Natural killer cell (primary cell): ENCODE data around the gene FAM3B. TPM values are rescaled to one million over a fixed set of nuclear protein-coding genes. Genes with fewer than 3 reads are reported as not detected.

Experiments used
- ATAC-seq, 3 donors: fragments of 150-1000 bp in 2 of 3; fragments of 200-7000 bp in 1 of 3; cut with Tn5 transposase; 1 replicate in 1 of 3; 2 replicates in 2 of 3; pipeline ENCODE4 v1.10.0; 2021; ENCODE audit warnings: mild to moderate bottlenecking in 2 of 3, moderate library complexity in 2 of 3
- DNase-seq, 2 donors: peaks; one replicate each; pipeline versions ENCODE4 v3.0.0 to v3.0.0-alpha.2; 2013 to 2021; ENCODE audit warnings: mixed read lengths in 1 of 2
- H3K27ac ChIP-seq: one replicate; pipeline ENCODE4 v1.5.1; 2013; ENCODE audit warnings: mild to moderate bottlenecking, low read length
- H3K27me3 ChIP-seq: one replicate; pipeline ENCODE4 v1.6.1; 2013; ENCODE audit warnings: low read length; ENCODE audit not compliant: control insufficient read depth, insufficient read depth
- H3K36me3 ChIP-seq: one replicate; pipeline ENCODE4 v1.6.1; 2013; ENCODE audit warnings: low read length; ENCODE audit not compliant: control insufficient read depth, insufficient read depth
- H3K4me1 ChIP-seq: one replicate; pipeline ENCODE4 v1.6.1; 2013; ENCODE audit warnings: low read length; ENCODE audit not compliant: control insufficient read depth, insufficient read depth
- H3K4me3 ChIP-seq: one replicate; pipeline ENCODE4 v1.5.1; 2013; ENCODE audit warnings: low read length
- H3K9me3 ChIP-seq: one replicate; pipeline ENCODE4 v1.6.1; 2013; ENCODE audit warnings: low read length; ENCODE audit not compliant: control insufficient read depth, insufficient read depth
- H3K27ac Mint-ChIP-seq, 2 donors: one replicate each; pipeline ENCODE4 v1.8.0; 2022; ENCODE audit warnings: mild to moderate bottlenecking in 2 of 2, mixed read lengths in 2 of 2, moderate library complexity in 1 of 2
- H3K27me3 Mint-ChIP-seq, 2 donors: one replicate each; pipeline ENCODE4 v1.8.0; 2022; ENCODE audit warnings: low read depth in 2 of 2, mixed read lengths in 2 of 2
- H3K36me3 Mint-ChIP-seq: one replicate; pipeline ENCODE4 v1.8.0; 2022; ENCODE audit warnings: mixed read lengths
- H3K4me1 Mint-ChIP-seq, 2 donors: one replicate each; pipeline ENCODE4 v1.8.0; 2022; ENCODE audit warnings: mixed read lengths in 2 of 2
- H3K4me3 Mint-ChIP-seq: one replicate; pipeline ENCODE4 v1.8.0; 2022; ENCODE audit warnings: mild to moderate bottlenecking, moderate library complexity, mixed read lengths
- H3K9me3 Mint-ChIP-seq, 2 donors: one replicate each; pipeline ENCODE4 v1.8.0; 2022; ENCODE audit warnings: mixed read lengths in 2 of 2
- WGBS: methylation state at CpG from one replicate; pipeline ENCODE4 v1.1.7; 2013; ENCODE audit warnings: missing lambda C conversion rate; ENCODE audit not compliant: insufficient coverage; 5-methylcytosine and 5-hydroxymethylcytosine counted together
- intact Hi-C: fragments of 100-400 bp; cut with micrococcal nuclease; formaldehyde crosslinking; loops from one replicate; pipeline ENCODE4 v1.14.2; 2022
- total RNA-seq, 4 donors: library from RNA; stranded (reverse); fragments of 120-200 nt in 1 of 4; gene quantifications; one replicate each; pipeline versions ENCODE4 v1.2.3 to v1.2.4, GENCODE V29; 2013 to 2022
- TF ChIP-seq, protein P1 (sequence below): fragments of 200-600 bp; IDR thresholded peaks from one replicate; pipeline ENCODE4 v1.8.0; 2022; ENCODE audit warnings: antibody characterized with exemption

FAM3B gene
- total RNA-seq, 3 donors from 2014 or later (not counting 1 experiment from before 2014, with no cell fraction given): 0.48 TPM; not detected in 2

DNA sequence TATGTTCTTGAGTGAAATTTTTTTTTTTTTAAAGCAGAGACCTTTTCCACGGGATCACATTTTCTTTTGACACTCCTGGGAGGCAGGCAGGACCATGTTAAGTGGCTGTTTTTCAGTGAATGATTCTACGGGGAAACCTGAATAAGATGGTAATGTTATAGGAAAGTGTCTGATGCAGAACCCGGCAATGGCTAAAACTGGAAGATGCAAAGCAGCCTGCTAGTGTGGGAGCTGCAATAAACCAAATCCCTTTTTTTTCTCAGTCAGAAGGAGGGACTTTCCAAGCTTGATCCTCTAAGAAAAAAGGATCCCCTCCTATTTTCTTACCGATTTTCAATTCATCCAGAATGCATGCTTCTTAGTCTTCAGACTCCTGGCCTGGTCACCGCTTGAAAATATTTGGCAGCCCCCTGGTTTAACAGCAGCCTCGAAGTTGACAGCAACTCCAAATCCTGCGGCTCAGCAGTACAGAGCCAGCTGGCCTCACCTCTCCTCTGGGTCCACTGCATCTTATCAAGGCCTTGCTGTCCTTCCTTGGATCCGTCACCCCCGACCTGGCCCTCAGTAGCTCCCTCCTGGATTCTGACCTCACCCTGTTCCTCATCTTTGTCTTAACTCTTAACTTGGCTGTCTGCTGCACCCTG, 50.8 kb downstream of the FAM3B start:
- no peaks in the 10 kb centered on the region for H3K27me3 ChIP-seq
- H3K27ac ChIP-seq: peak overlapping the region; percentile 9
- Mint-ChIP-seq H3K4me3 (no peak overlapping the region), H3K27ac (peak overlapping the region; percentile 81 to 86), H3K27me3 (no peaks in the 10 kb centered on the region), H3K9me3 (no peaks in the 10 kb centered on the region), H3K36me3 (no peaks in the 10 kb centered on the region), H3K4me1 (peaks cover 41 to 51% of the 10 kb centered on the region in 2 donors)
- no peak for ATAC-seq
- DNase-seq: no peak
- H3K9me3 ChIP-seq: no peaks in the 10 kb centered on the region
- no peak overlapping the region for H3K4me3 ChIP-seq
- no peaks in the 10 kb centered on the region for H3K36me3 ChIP-seq
- WGBS: 73% methylated on average over 9 of the region's 9 CpGs
- intact Hi-C loops: no loop called here
- H3K4me1 ChIP-seq: peaks cover 56% of the 10 kb centered on the region
- TF ChIP-seq, protein P1, sequence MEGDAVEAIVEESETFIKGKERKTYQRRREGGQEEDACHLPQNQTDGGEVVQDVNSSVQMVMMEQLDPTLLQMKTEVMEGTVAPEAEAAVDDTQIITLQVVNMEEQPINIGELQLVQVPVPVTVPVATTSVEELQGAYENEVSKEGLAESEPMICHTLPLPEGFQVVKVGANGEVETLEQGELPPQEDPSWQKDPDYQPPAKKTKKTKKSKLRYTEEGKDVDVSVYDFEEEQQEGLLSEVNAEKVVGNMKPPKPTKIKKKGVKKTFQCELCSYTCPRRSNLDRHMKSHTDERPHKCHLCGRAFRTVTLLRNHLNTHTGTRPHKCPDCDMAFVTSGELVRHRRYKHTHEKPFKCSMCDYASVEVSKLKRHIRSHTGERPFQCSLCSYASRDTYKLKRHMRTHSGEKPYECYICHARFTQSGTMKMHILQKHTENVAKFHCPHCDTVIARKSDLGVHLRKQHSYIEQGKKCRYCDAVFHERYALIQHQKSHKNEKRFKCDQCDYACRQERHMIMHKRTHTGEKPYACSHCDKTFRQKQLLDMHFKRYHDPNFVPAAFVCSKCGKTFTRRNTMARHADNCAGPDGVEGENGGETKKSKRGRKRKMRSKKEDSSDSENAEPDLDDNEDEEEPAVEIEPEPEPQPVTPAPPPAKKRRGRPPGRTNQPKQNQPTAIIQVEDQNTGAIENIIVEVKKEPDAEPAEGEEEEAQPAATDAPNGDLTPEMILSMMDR: no peak

DNA sequence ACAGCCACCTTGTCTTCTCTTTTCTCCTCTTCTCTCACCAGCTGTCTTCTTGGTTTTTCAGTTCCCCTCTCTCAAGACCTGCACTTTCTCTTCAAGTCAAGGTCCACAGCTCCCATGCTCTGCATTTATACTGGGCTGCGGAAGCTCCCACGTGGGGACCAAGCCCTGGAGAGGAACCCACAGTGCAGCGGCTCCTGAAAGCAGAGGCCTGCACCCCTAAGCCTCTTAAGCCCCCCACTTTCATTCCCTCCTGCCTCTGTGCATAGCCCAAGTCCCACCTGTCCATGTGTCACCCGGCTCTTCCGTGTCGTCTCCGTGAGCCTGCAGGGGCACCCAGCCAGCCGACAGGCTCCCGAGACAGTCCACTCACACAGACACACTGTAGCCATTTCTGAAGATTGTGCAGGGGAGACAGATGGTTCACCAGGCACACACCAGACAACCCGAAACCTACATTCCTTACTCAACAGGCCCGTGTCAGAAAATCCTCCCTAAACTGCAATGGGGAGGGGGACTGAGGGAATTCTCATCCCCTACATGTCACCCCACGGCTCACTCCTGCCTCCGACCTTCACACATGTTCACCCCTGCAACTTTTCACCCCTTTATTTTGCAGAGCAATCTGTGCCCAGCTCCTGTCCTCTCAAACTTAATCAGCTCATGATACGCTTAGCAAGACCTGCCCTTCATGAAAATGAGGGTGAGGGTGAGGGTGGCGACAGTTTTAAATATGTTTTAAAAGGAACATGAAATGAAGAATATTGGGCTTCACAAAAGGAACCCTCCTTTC, 51.5 kb downstream of the FAM3B start:
- H3K4me3 Mint-ChIP-seq: no peak overlapping the region
- peaks cover 35 to 44% of the 10 kb centered on the region in 2 donors for H3K4me1 Mint-ChIP-seq
- Histone ChIP-seq H3K4me3 (no peak overlapping the region), H3K27ac (peak overlapping the region; percentile 76), H3K27me3 (no peaks in the 10 kb centered on the region), H3K36me3 (no peaks in the 10 kb centered on the region), H3K9me3 (no peaks in the 10 kb centered on the region), H3K4me1 (peaks cover 49% of the 10 kb centered on the region)
- peak overlapping the region; percentile 81 to 86 for H3K27ac Mint-ChIP-seq
- intact Hi-C loops: no loop called here
- no peaks in the 10 kb centered on the region for H3K9me3 Mint-ChIP-seq
- no peaks in the 10 kb centered on the region for H3K27me3 Mint-ChIP-seq
- DNase-seq: no peak
- H3K36me3 Mint-ChIP-seq: no peaks in the 10 kb centered on the region
- ATAC-seq: no peak
- TF ChIP-seq, protein P1: no peak
- WGBS: 83% methylated on average over 14 of the region's 15 CpGs

DNA sequence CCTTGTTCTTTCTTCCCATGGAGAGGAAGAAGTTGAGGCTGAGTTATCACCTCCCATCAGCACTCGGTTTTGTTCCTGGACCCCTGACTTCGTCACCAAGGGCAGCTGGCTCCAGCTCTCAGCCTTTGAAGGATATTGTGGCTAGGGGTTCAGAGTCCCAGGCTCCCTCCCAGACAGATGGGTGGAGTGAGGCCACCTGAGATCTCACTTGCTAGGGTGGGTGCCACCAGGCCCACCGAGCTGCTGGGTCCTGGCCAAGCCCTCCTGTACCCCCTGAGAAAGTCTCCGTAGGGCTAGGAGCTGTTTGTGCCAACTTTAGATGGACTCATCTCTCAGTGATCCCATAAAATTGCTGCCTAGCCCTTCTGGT, 52.1 kb downstream of the FAM3B start:
- no peak for ATAC-seq
- intact Hi-C loops: no loop called here
- DNase-seq: no peak

More for the DNA sequence above, 52.1 kb downstream of the FAM3B start:
- Mint-ChIP-seq H3K36me3 (no peaks in the 10 kb centered on the region), H3K4me1 (peaks cover 29 to 38% of the 10 kb centered on the region in 2 donors), H3K4me3 (peak overlapping the region; percentile 86), H3K27ac (peak overlapping the region; percentile 81 to 86), H3K9me3 (no peaks in the 10 kb centered on the region), H3K27me3 (no peaks in the 10 kb centered on the region)
- peak overlapping the region; percentile 76 for H3K27ac ChIP-seq
- peak overlapping the region; percentile 44 for H3K4me3 ChIP-seq
- 37% methylated on average over 3 of the region's 4 CpGs for WGBS
- TF ChIP-seq, protein P1: no peak
- peaks cover 43% of the 10 kb centered on the region for H3K4me1 ChIP-seq
- H3K36me3 ChIP-seq: no peaks in the 10 kb centered on the region
- no peaks in the 10 kb centered on the region for H3K27me3 ChIP-seq
- H3K9me3 ChIP-seq: no peaks in the 10 kb centered on the region
